SK-N-SH (cell line): ENCODE measurements around the gene SCN2A.

Source experiments
- CTCF ChIP-seq: fragments of 200-600 bp; sonication (generic); IDR thresholded peaks from 2 replicates; pipeline ENCODE4 v1.6.1; 2017; ENCODE audit warnings: antibody characterized with exemption, mild to moderate bottlenecking, moderate library complexity
- EP300 ChIP-seq, 2 experiments: IDR thresholded peaks; 2 replicates each; pipeline versions ENCODE4 v1.4.0 to v1.6.1; 2012; ENCODE audit warnings: borderline replicate concordance in 1 of 2, low read depth in 1 of 2, low read length in 1 of 2
- FOSL2 ChIP-seq: IDR thresholded peaks from 2 replicates; pipeline ENCODE4 v1.4.0; 2012; ENCODE audit warnings: low read depth, mild to moderate bottlenecking, moderate library complexity, borderline replicate concordance
- IRF3 ChIP-seq: fragments of 150-350 bp; IDR thresholded peaks from 2 replicates; pipeline ENCODE4 v1.6.1; 2016; ENCODE audit warnings: mild to moderate bottlenecking, low read depth, low read length
- JUND ChIP-seq: IDR thresholded peaks from 2 replicates; pipeline ENCODE4 v1.4.0; 2012
- MAX ChIP-seq: IDR thresholded peaks from 2 replicates; pipeline ENCODE4 v1.4.0; 2012; ENCODE audit warnings: low read depth
- MXI1 ChIP-seq: IDR thresholded peaks from 2 replicates; pipeline ENCODE4 v1.6.1; 2012; ENCODE audit warnings: mild to moderate bottlenecking, low read depth, low read length, improper control_type of control experiment
- POLR2AphosphoS5 ChIP-seq: IDR thresholded peaks from 2 replicates; pipeline ENCODE4 v1.6.1; 2012; ENCODE audit warnings: low read depth, low read length
- RAD21 ChIP-seq: IDR thresholded peaks from 2 replicates; pipeline ENCODE4 v1.6.1; 2012; ENCODE audit warnings: mild to moderate bottlenecking, low read length
- TAF1 ChIP-seq: IDR thresholded peaks from 2 replicates; pipeline ENCODE4 v1.6.1; 2012; ENCODE audit warnings: low read depth, mild to moderate bottlenecking, low read length, moderate library complexity, borderline replicate concordance
- YY1 ChIP-seq: IDR thresholded peaks from 2 replicates; pipeline ENCODE4 v1.4.0; 2012; ENCODE audit warnings: low read depth, mild to moderate bottlenecking

- TF ChIP-seq POLR2AphosphoS5 (no peak), IRF3 (no peak), MAX (no peak), RAD21 (no peak), JUND (no peak), CTCF (no peak), MXI1 (no peak), TAF1 (no peak), YY1 (no peak), EP300 (IDR thresholded peaks at IDR 0.05; ENCODE audit: borderline replicate concordance in 1 of 2, low read depth in 1 of 2, low read length in 1 of 2) (no peak), FOSL2 (no peak)
These were observed 66.3 kb downstream of the SCN2A start for GRCh38 chr2:165305391-165306096.
